ENCODE measurements around the gene POLR1D.

The POLR1D gene

GRCh38 chr13:27638521-27638920 lies 16.8 kb downstream of the POLR1D start:
- DNase-seq (ENCODE audit: low read depth in 2 of 2) = no peak

DNA sequence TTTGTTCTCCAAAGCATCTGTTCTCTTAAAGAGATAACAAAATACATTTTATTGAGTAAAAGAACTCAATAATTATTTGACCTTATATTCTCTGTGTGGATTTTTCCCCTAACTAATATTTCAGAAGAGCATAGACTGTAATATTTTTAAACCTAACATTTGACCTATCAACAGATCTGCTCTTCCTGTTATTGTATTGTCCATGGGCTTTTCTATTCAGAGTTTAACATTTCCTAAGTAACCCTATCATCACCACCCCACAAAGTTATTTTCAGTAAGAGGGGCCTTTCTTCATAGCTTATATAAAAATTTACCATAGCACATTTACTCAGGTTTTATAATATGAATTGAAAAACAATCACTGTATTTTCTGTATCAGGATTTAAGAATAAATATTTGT lies 17.5 kb downstream of the POLR1D start:
- DNase-seq (ENCODE audit: low read depth in 2 of 2) = no peak

DNA sequence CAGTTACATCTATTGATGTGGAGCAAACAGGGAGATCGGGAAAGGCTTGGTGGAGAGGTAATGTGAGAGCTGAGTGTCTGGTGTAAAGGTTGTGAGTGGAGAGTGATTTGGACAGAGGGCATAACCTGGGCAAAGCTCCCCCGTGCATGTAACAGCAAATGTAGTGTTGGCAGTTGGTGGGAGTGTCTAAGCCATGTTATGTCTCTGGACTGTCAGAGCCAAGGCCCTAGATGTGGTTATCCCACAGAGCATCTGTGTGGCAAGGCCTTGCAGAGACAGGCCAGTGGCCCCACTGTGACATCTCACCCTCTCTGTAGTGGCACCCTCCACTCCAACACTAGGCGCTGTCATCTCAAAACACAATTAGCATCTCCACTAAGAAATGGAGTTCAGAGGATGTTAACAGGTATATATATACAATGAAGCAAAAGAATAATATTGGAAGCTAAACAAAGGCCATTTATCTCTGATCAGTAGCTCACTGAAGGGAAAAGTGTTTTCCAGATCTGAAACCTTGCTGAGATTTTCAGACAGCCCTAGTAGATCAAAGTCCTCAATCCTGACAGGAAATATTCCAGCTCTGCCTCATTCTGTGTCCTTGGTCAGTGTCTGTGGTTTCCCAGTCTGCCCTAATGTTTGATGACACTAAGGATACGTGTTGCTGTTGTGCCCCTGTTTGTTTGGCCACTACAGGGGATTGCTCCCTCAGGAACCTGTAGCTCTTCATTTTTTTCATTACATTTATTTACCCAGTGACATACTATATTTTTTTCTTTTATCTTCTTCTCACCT lies 20.2 kb downstream of the POLR1D start:
- DNase-seq (ENCODE audit: low read depth in 2 of 2) = no peak

GRCh38 chr13:27643334-27644132 lies 21.8 kb downstream of the POLR1D start:
- DNase-seq (ENCODE audit: low read depth in 2 of 2) = no peak

DNA sequence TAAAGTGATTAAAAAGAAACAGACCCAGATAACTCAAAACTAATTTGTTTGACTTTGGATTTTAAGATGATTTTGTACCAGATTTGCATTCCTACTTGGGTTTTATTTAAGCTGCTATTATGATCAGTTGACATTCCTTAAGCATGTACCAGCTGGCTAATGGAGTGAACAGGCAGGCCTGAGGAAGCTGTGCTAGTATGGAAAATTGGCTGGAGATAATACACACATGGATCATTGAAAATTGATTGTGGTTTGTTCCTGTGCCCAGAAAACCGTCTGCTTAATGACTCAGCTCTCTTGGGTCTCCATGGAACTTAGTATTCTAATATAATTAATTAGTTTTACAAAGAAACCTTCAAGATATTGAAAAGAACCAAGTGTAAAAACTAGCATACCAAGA lies 22.6 kb downstream of the POLR1D start:
- no peak for DNase-seq (ENCODE audit: low read depth in 2 of 2)

DNA sequence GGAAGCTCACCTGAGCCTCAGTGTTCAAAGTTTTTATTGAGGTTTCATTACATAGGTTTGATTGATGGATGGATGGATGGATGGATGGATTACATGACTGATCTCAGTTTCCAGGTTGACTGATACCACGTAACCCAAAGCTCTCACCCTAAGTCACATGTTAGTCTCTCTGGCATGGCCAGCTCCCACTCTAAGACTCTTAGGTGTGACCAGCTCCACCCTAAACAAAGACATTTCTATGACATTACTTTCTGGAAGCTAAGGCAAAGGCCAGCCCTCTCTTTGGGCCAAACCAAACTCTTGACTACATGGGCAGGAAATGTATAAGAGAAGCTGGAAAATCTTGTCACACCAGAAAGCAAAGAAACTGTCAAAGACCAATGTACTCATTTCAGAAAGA lies 28.6 kb downstream of the POLR1D start:
- DNase-seq (ENCODE audit: low read depth in 2 of 2) = no peak

- DNase-seq (ENCODE audit: low read depth in 2 of 2) = no peak
These were observed 32.4 kb downstream of the POLR1D start for GRCh38 chr13:27654059-27654458.

- no peak for DNase-seq (ENCODE audit: low read depth in 2 of 2)
These were observed 33.1 kb downstream of the POLR1D start for GRCh38 chr13:27654816-27655215.

DNA sequence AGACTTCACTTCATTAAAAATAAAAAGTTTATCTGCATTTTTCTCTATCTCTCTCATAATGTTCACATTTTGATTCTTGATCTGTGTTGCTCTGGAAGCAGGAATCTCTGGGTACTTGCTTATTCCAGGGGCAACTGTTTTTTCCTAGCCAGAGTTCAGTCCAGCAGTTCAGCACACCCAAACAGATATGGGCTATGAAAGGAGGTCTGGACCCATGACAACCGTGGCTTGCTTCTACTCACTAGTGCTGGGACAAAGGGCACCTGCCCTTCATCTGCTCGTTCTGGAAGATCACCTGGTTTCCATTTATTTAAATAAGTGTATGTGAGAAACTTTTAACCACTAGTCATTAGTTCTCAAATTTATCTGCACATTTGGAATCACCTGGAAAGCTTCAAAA lies 36.0 kb downstream of the POLR1D start:
- DNase-seq (ENCODE audit: low read depth in 2 of 2) = no peak

GRCh38 chr13:27658546-27658945 lies 36.9 kb downstream of the POLR1D start:
- DNase-seq (ENCODE audit: low read depth in 2 of 2) = no peak

DNA sequence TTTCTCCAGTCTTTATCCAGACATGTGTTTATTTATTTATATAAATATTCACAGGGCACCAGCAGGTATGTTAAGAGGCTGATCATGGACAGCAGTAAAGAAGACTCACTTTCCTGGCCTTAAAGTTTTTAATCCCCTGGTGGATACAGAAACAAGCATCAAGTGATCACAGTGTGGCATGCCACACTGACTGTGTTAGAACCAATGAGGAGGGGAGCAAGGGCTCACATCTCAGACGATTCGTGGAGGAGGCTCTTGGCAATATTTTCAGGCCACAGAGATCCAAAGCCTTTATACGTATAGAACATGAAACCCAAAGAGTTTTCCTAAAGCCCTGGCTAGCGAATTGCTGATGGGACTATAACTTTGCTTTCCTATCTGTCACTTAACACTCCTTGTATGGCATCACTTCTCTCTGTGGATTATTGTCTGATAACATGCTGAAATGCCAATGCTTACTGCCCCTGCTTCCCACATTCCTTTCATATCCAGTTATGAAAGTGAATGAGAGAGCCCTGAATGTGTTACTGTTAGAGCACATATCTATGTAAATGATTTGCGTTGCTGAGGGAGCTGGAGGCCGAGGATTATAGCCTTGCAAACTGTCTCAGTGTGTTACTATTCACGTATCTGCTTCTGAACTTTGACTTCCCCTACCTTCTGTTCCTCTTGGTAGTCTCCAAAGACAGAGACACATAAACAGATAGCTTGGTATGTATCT lies 37.6 kb downstream of the POLR1D start:
- no peak for DNase-seq (ENCODE audit: low read depth in 2 of 2)

GRCh38 chr13:27660511-27660910 lies 38.8 kb downstream of the POLR1D start:
- no peak for DNase-seq (ENCODE audit: low read depth in 2 of 2)

GRCh38 chr13:27661017-27661416 lies 39.3 kb downstream of the POLR1D start:
- DNase-seq (ENCODE audit: low read depth in 2 of 2) = no peak

- DNase-seq (ENCODE audit: low read depth in 2 of 2) = no peak
These were observed 41.2 kb downstream of the POLR1D start for GRCh38 chr13:27662738-27663470.

- DNase-seq (ENCODE audit: low read depth in 2 of 2) = no peak
These were observed 42.3 kb downstream of the POLR1D start for GRCh38 chr13:27663947-27664346.

DNA sequence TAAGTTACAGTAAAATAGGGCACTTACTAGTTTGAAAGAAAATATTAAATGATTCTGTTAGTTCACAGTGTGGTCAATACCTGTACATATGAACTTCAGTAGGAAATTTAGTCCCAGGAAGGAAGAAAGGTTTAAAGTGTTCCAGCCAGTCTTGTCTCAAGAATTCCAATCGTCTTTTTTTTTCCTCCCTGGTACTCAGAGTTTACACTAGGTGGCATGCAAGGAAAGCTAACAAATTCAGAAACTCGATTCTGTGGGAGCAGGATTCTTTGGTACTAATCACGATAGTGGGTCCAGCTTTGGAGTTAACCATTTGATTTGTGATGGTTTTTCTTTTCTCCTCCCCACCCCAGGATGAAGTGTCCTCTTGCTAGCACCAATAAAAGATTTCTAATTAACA lies 43.6 kb downstream of the POLR1D start:
- no peak for DNase-seq (ENCODE audit: low read depth in 2 of 2)

DNA sequence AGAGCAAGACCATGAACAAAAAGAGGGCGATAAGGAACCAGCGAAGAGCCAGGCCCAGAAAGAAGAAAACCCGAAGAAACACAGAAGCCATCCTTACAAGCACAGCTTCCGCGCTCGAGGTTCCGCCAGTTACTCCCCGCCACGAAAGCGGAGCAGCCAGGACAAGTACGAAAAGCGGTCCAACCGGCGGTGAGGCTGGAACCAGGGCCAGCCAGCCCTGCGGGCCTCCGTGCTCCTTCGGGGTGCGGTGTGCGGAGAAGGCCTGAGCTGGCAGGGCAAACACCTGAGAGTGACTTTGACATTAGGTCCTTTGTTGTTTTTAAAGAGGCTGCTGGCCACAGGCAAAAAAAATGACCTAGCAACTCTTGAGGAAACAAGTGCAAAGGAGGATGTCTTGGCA lies 44.1 kb downstream of the POLR1D start:
- DNase-seq (ENCODE audit: low read depth in 2 of 2) = no peak

- no peak for DNase-seq (ENCODE audit: low read depth in 2 of 2)
These were observed 45.3 kb downstream of the POLR1D start for GRCh38 chr13:27666951-27667350.

DNA sequence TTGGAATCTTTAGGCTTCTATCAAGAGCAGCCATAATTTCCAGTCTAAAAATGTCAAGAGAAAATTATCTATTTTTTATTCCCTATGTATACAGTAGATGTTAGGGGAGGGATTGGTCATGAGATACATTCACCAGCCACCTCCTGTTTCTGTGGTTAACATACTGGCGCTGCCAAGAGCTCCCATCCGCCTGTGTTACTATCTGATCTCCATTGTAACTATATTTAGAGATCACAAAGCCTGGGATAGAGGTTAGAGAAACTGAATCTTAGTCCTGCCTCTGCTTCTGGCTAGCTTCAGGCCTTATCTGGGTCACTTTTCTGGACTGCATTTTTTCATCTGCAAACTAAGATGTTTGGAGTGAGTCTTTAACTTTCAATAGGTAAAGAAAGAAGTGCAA lies 46.3 kb downstream of the POLR1D start:
- no peak for DNase-seq (ENCODE audit: low read depth in 2 of 2)

DNA sequence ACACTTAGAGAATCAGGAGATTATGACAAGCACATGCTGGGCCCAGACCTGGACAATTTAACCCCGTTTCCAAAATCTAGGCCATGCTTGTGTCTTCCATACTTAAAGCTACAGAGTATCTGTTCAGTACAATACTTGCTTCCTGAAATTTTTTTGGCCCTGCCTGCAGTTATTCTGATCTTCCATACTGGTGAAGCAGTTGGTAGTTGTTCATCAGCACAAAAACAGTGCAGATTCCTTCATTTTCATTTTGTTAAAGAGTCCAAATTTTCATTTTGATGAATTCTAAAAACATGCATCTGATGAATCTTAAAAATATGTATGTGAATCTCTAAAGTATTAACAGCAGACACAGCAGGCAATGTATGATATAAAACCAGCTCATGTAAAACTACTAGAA lies 49.2 kb downstream of the POLR1D start:
- no peak for DNase-seq (ENCODE audit: low read depth in 2 of 2)

GRCh38 chr13:27672025-27672424 lies 50.3 kb downstream of the POLR1D start:
- no peak for DNase-seq (ENCODE audit: low read depth in 2 of 2)
